Panc1 (cell line): ENCODE results near the gene OPA3.

Source experiments
- POLR2AphosphoS5 ChIP-seq: IDR thresholded peaks from 2 replicates; pipeline ENCODE4 v1.6.1; 2012; ENCODE audit warnings: mild to moderate bottlenecking, low read depth, low read length, moderate library complexity
- TF ChIP-seq, protein P1 (sequence below): fragments of 450-650 bp; IDR thresholded peaks from 2 replicates; pipeline ENCODE4 v1.5.1; 2017; ENCODE audit warnings: mild to moderate bottlenecking

DNA sequence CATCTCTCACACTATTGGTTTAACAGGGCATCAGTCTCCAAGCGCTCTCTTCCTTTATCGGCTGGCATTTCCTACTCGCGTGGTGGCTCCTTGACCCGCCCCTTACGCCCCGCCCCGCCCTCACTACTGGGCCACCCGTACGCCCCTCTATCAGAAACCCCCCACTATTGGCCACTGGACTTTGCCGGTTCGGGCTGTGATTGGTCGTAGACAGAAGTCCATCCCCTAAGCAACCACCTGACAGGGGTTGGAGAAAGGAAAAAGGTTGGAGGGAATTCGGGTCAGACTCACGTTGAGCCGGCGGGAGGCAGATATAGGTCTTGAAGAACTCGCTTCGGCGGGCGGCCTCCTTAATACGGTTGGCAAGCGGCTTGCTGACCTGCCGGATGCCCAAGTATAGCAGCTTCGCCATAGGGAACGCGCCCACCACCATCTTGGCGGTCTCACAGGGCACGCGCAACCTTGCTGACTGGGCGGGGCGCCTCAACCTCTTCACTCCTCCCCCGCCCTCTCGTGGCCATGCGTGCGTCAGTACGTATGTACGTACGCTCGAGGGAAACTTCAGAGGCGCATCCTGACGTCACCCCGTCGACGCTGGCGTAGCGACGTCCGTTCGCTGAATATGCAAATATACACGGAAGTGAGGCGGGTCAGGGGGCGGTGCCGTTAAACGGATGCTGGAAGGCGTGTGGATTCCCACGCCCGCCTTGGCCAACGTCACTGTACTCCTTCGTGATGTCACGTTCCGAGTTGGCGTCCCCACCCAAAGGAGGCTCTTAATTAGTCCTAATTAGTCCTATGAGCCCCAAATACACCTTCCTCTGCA is at the start of gene OPA3:
- TF ChIP-seq, protein P1, sequence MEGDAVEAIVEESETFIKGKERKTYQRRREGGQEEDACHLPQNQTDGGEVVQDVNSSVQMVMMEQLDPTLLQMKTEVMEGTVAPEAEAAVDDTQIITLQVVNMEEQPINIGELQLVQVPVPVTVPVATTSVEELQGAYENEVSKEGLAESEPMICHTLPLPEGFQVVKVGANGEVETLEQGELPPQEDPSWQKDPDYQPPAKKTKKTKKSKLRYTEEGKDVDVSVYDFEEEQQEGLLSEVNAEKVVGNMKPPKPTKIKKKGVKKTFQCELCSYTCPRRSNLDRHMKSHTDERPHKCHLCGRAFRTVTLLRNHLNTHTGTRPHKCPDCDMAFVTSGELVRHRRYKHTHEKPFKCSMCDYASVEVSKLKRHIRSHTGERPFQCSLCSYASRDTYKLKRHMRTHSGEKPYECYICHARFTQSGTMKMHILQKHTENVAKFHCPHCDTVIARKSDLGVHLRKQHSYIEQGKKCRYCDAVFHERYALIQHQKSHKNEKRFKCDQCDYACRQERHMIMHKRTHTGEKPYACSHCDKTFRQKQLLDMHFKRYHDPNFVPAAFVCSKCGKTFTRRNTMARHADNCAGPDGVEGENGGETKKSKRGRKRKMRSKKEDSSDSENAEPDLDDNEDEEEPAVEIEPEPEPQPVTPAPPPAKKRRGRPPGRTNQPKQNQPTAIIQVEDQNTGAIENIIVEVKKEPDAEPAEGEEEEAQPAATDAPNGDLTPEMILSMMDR: no peak
- peak; percentile 73 for TF ChIP-seq POLR2AphosphoS5
